Peyer's patch (tissue), 4 donors: ENCODE results near the gene ZNF189. TPM values are rescaled to one million over a fixed set of nuclear protein-coding genes. Genes with fewer than 3 reads are reported as not detected.

ENCODE experiments used
- DNase-seq, 3 donors: peaks; one replicate each; pipeline ENCODE4 v3.0.0-alpha.2; 2017 to 2019
- H3K27ac ChIP-seq, 4 donors: fragments of 200-600 bp; sonication (generic); one replicate each; pipeline ENCODE4 v1.5.1; 2016 to 2019
- H3K27me3 ChIP-seq, 2 donors: fragments of 200-600 bp; sonication (generic); one replicate each; pipeline ENCODE4 v1.5.1; 2019
- H3K36me3 ChIP-seq, 3 donors: fragments of 200-600 bp; sonication (generic); one replicate each; pipeline ENCODE4 v1.5.1; 2016 to 2019
- H3K4me1 ChIP-seq, 4 donors: fragments of 200-600 bp; sonication (generic); one replicate each; pipeline ENCODE4 v1.5.1; 2016 to 2019
- H3K4me3 ChIP-seq, 4 donors: fragments of 200-600 bp; sonication (generic); 1 replicate in 3 of 4; 2 replicates in 1 of 4; pipeline ENCODE4 v1.5.1; 2016 to 2019; ENCODE audit warnings: mild to moderate bottlenecking in 1 of 4
- H3K9me3 ChIP-seq, 4 donors: fragments of 200-600 bp; sonication (generic); one replicate each; pipeline ENCODE4 v1.5.1; 2016 to 2019; ENCODE audit warnings: mild to moderate bottlenecking in 1 of 4
- CTCF ChIP-seq, 6 experiments: fragments of 450-650 bp in 4 of 6; fragments of 200-600 bp in 2 of 6; sonication (generic) in 1 of 6; IDR thresholded peaks; one replicate each; pipeline ENCODE4 v1.5.1; 2017 to 2019; ENCODE audit warnings: antibody characterized with exemption in 6 of 6, mild to moderate bottlenecking in 3 of 6, moderate library complexity in 1 of 6
- POLR2A ChIP-seq, 2 donors: fragments of 450-650 bp; IDR thresholded peaks; one replicate each; pipeline ENCODE4 v1.5.1; 2017; ENCODE audit warnings: antibody characterized with exemption in 2 of 2, mild to moderate bottlenecking in 2 of 2, moderate library complexity in 2 of 2
- total RNA-seq, 4 donors: library from RNA; depleted of rRNA; stranded (reverse); fragments of >200 nt; gene quantifications; one replicate each; pipeline ENCODE4 v1.1.0, GENCODE V29; 2016

ZNF189 gene
- total RNA-seq, 4 donors from 2014 or later, result 22.8 to 33.0 (median 25.7) TPM

GRCh38 chr9:101403516-101404285 lies 5.0 kb downstream of the ZNF189 start:
- Histone ChIP-seq H3K36me3 (peaks cover 0 to 87% (median 7%) of the 10 kb centered on the region in 3 donors), H3K27me3 (no peaks in the 10 kb centered on the region), H3K27ac (no peak overlapping the region), H3K4me3 (no peak overlapping the region), H3K4me1 (peaks cover 0 to 23% (median 5%) of the 10 kb centered on the region in 4 donors), H3K9me3 (peaks cover 2 to 47% (median 6%) of the 10 kb centered on the region in 4 donors)
- no peak for TF ChIP-seq CTCF (IDR thresholded peaks at IDR 0.05)
- no peak for TF ChIP-seq POLR2A (IDR thresholded peaks at IDR 0.05)
- no peak for DNase-seq

DNA sequence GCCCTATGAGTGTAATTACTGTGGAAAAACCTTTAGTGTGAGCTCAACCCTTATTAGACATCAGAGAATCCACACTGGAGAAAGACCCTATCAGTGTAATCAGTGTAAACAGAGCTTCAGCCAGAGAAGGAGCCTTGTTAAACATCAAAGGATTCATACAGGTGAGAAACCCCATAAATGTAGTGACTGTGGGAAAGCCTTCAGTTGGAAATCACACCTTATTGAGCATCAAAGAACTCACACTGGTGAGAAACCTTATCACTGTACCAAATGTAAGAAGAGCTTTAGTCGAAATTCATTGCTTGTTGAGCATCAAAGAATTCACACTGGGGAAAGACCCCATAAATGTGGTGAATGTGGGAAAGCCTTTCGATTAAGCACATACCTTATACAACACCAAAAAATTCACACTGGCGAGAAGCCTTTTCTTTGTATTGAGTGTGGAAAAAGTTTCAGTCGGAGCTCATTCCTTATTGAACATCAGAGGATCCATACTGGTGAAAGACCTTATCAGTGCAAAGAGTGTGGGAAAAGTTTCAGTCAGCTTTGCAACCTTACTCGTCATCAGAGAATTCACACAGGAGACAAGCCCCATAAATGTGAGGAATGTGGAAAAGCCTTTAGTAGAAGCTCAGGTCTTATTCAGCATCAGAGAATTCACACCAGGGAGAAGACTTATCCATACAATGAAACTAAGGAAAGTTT lies 9.9 kb downstream of the ZNF189 start:
- no peak for DNase-seq
- Histone ChIP-seq H3K27me3 (no peaks in the 10 kb centered on the region), H3K36me3 (peaks cover 0 to 61% (median 7%) of the 10 kb centered on the region in 3 donors), H3K27ac (no peak overlapping the region), H3K4me3 (no peak overlapping the region), H3K9me3 (peaks cover 4 to 81% (median 22%) of the 10 kb centered on the region in 4 donors), H3K4me1 (no peaks in the 10 kb centered on the region)
- TF ChIP-seq POLR2A (IDR thresholded peaks at IDR 0.05), result no peak
- TF ChIP-seq CTCF (IDR thresholded peaks at IDR 0.05), result no peak

GRCh38 chr9:101409079-101409477 lies 10.4 kb downstream of the ZNF189 start:
- H3K36me3 ChIP-seq, result peaks cover 0 to 55% (median 5%) of the 10 kb centered on the region in 3 donors
- H3K9me3 ChIP-seq, result peaks cover 4 to 83% (median 22%) of the 10 kb centered on the region in 4 donors

DNA sequence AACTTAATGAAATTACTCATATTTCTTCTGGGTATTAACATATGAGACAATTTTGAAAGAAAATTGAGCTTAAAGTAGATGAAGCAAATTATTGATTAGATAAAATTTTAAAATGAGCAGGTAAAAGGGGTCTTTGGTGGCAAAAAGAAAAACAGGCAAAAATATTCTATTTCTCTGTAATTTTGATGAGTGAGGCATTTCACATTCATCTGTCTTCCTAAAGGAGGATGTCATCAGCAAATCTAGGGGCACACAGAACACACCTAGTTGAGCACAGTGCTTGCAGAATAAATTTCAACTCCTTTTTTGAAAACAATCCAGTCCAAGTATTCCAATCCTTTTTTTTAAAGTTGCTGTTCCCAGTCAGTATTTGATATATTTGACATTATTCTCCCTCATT lies 16.2 kb downstream of the ZNF189 start:
- TF ChIP-seq POLR2A (IDR thresholded peaks at IDR 0.05) (no peak), CTCF (IDR thresholded peaks at IDR 0.05) (no peak)
- Histone ChIP-seq H3K36me3 (no peaks in the 10 kb centered on the region), H3K4me1 (no peaks in the 10 kb centered on the region), H3K4me3 (no peak overlapping the region), H3K27me3 (no peaks in the 10 kb centered on the region), H3K9me3 (peaks cover 0 to 33% (median 12%) of the 10 kb centered on the region in 4 donors), H3K27ac (no peak overlapping the region)
- no peak for DNase-seq

More at GRCh38 chr9:101409079-101409477, 10.4 kb downstream of the ZNF189 start:
- no peaks in the 10 kb centered on the region for H3K27me3 ChIP-seq
- H3K4me1 ChIP-seq, result no peaks in the 10 kb centered on the region
- H3K4me3 ChIP-seq, result no peak overlapping the region
- H3K27ac ChIP-seq, result no peak overlapping the region
- no peak for TF ChIP-seq POLR2A (IDR thresholded peaks at IDR 0.05)
- no peak for TF ChIP-seq CTCF (IDR thresholded peaks at IDR 0.05)
- no peak for DNase-seq

GRCh38 chr9:101415578-101415977 lies 16.9 kb downstream of the ZNF189 start:
- no peak for DNase-seq
- Histone ChIP-seq H3K9me3 (peaks cover 0 to 27% (median 8%) of the 10 kb centered on the region in 4 donors), H3K27me3 (no peaks in the 10 kb centered on the region), H3K4me1 (no peaks in the 10 kb centered on the region), H3K4me3 (no peak overlapping the region), H3K27ac (no peak overlapping the region), H3K36me3 (no peaks in the 10 kb centered on the region)
- TF ChIP-seq POLR2A (IDR thresholded peaks at IDR 0.05) (peak in 1 of 2 donors; percentile 4), CTCF (IDR thresholded peaks at IDR 0.05) (no peak)
